ENCODE results near the gene ATXN2.
A peak's percentile ranks its signal among the peaks of the same experiment; 100 is the strongest.
"Not testable (repeated sequence)": the region's sequence is repeated elsewhere in the genome, so short reads cannot be mapped to it uniquely, and the experiment has no call there.

Gene ATXN2

GRCh38 chr12:111574797-111575443, 24.2 kb downstream of the ATXN2 start:
- H3K27ac Mint-ChIP-seq = no peak overlapping the region
- TF ChIP-seq CTCF (IDR thresholded peaks at IDR 0.05; ENCODE audit: unreplicated experiment in 3 of 3) = no peak

GRCh38 chr12:111573476-111573875, 25.6 kb downstream of the ATXN2 start:
- peaks cover 18% of the 10 kb centered on the region for H3K4me1 Mint-ChIP-seq
- H3K27ac Mint-ChIP-seq = no peak overlapping the region
- no peak for TF ChIP-seq CTCF (IDR thresholded peaks at IDR 0.05; ENCODE audit: unreplicated experiment in 3 of 3)

More at GRCh38 chr12:111574797-111575443, 24.2 kb downstream of the ATXN2 start:
- H3K4me3 Mint-ChIP-seq = no peak overlapping the region
- peaks cover 12% of the 10 kb centered on the region for H3K36me3 Mint-ChIP-seq (ENCODE audit: low read depth)
- no peaks in the 10 kb centered on the region for H3K27me3 Mint-ChIP-seq (ENCODE audit: low read depth)
- H3K9me3 Mint-ChIP-seq = no peaks in the 10 kb centered on the region
- peaks cover 17% of the 10 kb centered on the region for H3K4me1 Mint-ChIP-seq

GRCh38 chr12:111570084-111570961, 28.8 kb downstream of the ATXN2 start:
- Mint-ChIP-seq H3K4me1 (peaks cover 18% of the 10 kb centered on the region), H3K9me3 (no peaks in the 10 kb centered on the region), H3K4me3 (no peak overlapping the region), H3K27ac (no peak overlapping the region), H3K36me3 (ENCODE audit: low read depth) (peaks cover 16% of the 10 kb centered on the region), H3K27me3 (ENCODE audit: low read depth) (no peaks in the 10 kb centered on the region)
- TF ChIP-seq CTCF (IDR thresholded peaks at IDR 0.05; ENCODE audit: unreplicated experiment in 3 of 3) = no peak

More at GRCh38 chr12:111573476-111573875, 25.6 kb downstream of the ATXN2 start:
- H3K27me3 Mint-ChIP-seq (ENCODE audit: low read depth) = no peaks in the 10 kb centered on the region
- no peak overlapping the region for H3K4me3 Mint-ChIP-seq
- peaks cover 12% of the 10 kb centered on the region for H3K36me3 Mint-ChIP-seq (ENCODE audit: low read depth)
- H3K9me3 Mint-ChIP-seq = no peaks in the 10 kb centered on the region

- Mint-ChIP-seq H3K27me3 (ENCODE audit: low read depth) (no peaks in the 10 kb centered on the region), H3K9me3 (no peaks in the 10 kb centered on the region), H3K4me1 (peaks cover 18% of the 10 kb centered on the region), H3K4me3 (no peak overlapping the region), H3K27ac (peak overlapping the region in 1 of 3 experiments; percentile 56), H3K36me3 (ENCODE audit: low read depth) (peaks cover 16% of the 10 kb centered on the region)
- no peak for TF ChIP-seq CTCF (IDR thresholded peaks at IDR 0.05; ENCODE audit: unreplicated experiment in 3 of 3)
Measured at GRCh38 chr12:111569363-111570083, 29.6 kb downstream of the ATXN2 start.

GRCh38 chr12:111560844-111561243, 38.3 kb downstream of the ATXN2 start:
- H3K36me3 Mint-ChIP-seq (ENCODE audit: low read depth); H3K27me3 Mint-ChIP-seq (ENCODE audit: low read depth); H3K27ac Mint-ChIP-seq; H3K4me3 Mint-ChIP-seq; H3K9me3 Mint-ChIP-seq: not testable (repeated sequence)
- H3K4me1 Mint-ChIP-seq = peaks cover 17% of the 10 kb centered on the region

GRCh38 chr12:111558107-111558376, 41.1 kb downstream of the ATXN2 start:
- Mint-ChIP-seq H3K9me3 (no peaks in the 10 kb centered on the region), H3K27me3 (ENCODE audit: low read depth) (no peaks in the 10 kb centered on the region)

More at GRCh38 chr12:111558107-111558376, 41.1 kb downstream of the ATXN2 start:
- Mint-ChIP-seq H3K4me3 (no peak overlapping the region), H3K27ac (peak overlapping the region in 2 of 3 experiments; percentile 21 to 76), H3K36me3 (ENCODE audit: low read depth) (peaks cover 18% of the 10 kb centered on the region), H3K4me1 (peaks cover 17% of the 10 kb centered on the region)
- no peak for TF ChIP-seq CTCF (IDR thresholded peaks at IDR 0.05; ENCODE audit: unreplicated experiment in 3 of 3)

Measured in nephron (organoid).